ENCODE measurements around the gene ZNF394.
"Not testable (repeated sequence)": the region's sequence is repeated elsewhere in the genome, so short reads cannot be mapped to it uniquely, and the experiment has no call there.

Gene ZNF394

GRCh38 chr7:99499721-99500636 lies at the start of gene ZNF394:
TSS of gene ZNF394 (minus strand) at chr7:99500281. CDS start at chr7:99500093, 188 bp downstream.
- H3K9me3 ChIP-seq (replicated peaks; ENCODE audit: insufficient read depth, low read length) = no peaks in the 10 kb centered on the region
- peak within 1 kb of the TSS; percentile 96 for H3K27ac ChIP-seq (ENCODE audit: low read length)
- peak within 1 kb of the TSS; percentile 94 for H3K9ac ChIP-seq (ENCODE audit: low read length)
- peak; percentile 96 for DNase-seq
- TF ChIP-seq CTCF (IDR thresholded peaks at IDR 0.05; ENCODE audit: low read length) (no peak; the same call in 1 of the 2 replicates), EZH2 (optimal IDR thresholded peaks at IDR 0.05; ENCODE audit: low read depth, low read length) (no peak), EZH2phosphoT487 (IDR thresholded peaks at IDR 0.05; ENCODE audit: low read length) (no peak)
- no peaks in the 10 kb centered on the region for H3K9me2 ChIP-seq (replicated peaks; ENCODE audit: insufficient read depth, low read length)
- H3K4me3 ChIP-seq (ENCODE audit: low read length) = peak within 1 kb of the TSS; percentile 96
- H3K79me2 ChIP-seq (ENCODE audit: low read length) = peaks cover 56% of the 10 kb centered on the region
- no peaks in the 10 kb centered on the region for H3K4me1 ChIP-seq (ENCODE audit: low read length)
- peak within 1 kb of the TSS; percentile 91 for H2AFZ ChIP-seq (ENCODE audit: low read length)
- H3K27me3 ChIP-seq (replicated peaks; ENCODE audit: insufficient read depth, low read length) = no peaks in the 10 kb centered on the region
- H3K36me3 ChIP-seq (replicated peaks; ENCODE audit: insufficient read depth, low read length) = peaks cover 8% of the 10 kb centered on the region; the same call in 1 of the 2 replicates
- H3F3A ChIP-seq (ENCODE audit: insufficient read depth, low read length) = peaks cover 8% of the 10 kb centered on the region
- peak within 1 kb of the TSS; percentile 85 for H3K4me2 ChIP-seq (ENCODE audit: low read depth, low read length)
- no peaks in the 10 kb centered on the region for H4K20me1 ChIP-seq (ENCODE audit: insufficient read depth, low read length)

- H3K27ac ChIP-seq (ENCODE audit: low read length); H3K36me3 ChIP-seq (replicated peaks; ENCODE audit: insufficient read depth, low read length); H3K9me3 ChIP-seq (replicated peaks; ENCODE audit: insufficient read depth, low read length): not testable (repeated sequence)
Measured at GRCh38 chr7:99549545-99549944, 49.5 kb upstream of the ZNF394 start.

GRCh38 chr7:99545308-99545707 lies 45.2 kb upstream of the ZNF394 start:
- H4K20me1 ChIP-seq (ENCODE audit: insufficient read depth, low read length); H3K4me2 ChIP-seq (ENCODE audit: low read depth, low read length); H3K4me1 ChIP-seq (ENCODE audit: low read length); H3K79me2 ChIP-seq (ENCODE audit: low read length); H3K9me2 ChIP-seq (replicated peaks; ENCODE audit: insufficient read depth, low read length); H3K9me3 ChIP-seq (replicated peaks; ENCODE audit: insufficient read depth, low read length); H3K27me3 ChIP-seq (replicated peaks; ENCODE audit: insufficient read depth, low read length); H2AFZ ChIP-seq (ENCODE audit: low read length); H3K27ac ChIP-seq (ENCODE audit: low read length); DNase-seq; H3K36me3 ChIP-seq (replicated peaks; ENCODE audit: insufficient read depth, low read length); H3K4me3 ChIP-seq (ENCODE audit: low read length); H3K9ac ChIP-seq (ENCODE audit: low read length); H3F3A ChIP-seq (ENCODE audit: insufficient read depth, low read length): not testable (repeated sequence)

More at GRCh38 chr7:99549545-99549944, 49.5 kb upstream of the ZNF394 start:
- not testable (repeated sequence) for H2AFZ ChIP-seq (ENCODE audit: low read length); DNase-seq; H3K9ac ChIP-seq (ENCODE audit: low read length); H4K20me1 ChIP-seq (ENCODE audit: insufficient read depth, low read length); H3F3A ChIP-seq (ENCODE audit: insufficient read depth, low read length); H3K4me3 ChIP-seq (ENCODE audit: low read length); H3K4me1 ChIP-seq (ENCODE audit: low read length); H3K79me2 ChIP-seq (ENCODE audit: low read length); H3K4me2 ChIP-seq (ENCODE audit: low read depth, low read length); H3K9me2 ChIP-seq (replicated peaks; ENCODE audit: insufficient read depth, low read length); H3K27me3 ChIP-seq (replicated peaks; ENCODE audit: insufficient read depth, low read length)

- H3K79me2 ChIP-seq (ENCODE audit: low read length) = no peaks in the 10 kb centered on the region
- H3K9me2 ChIP-seq (replicated peaks; ENCODE audit: insufficient read depth, low read length) = no peaks in the 10 kb centered on the region
- no peaks in the 10 kb centered on the region for H3K36me3 ChIP-seq (replicated peaks; ENCODE audit: insufficient read depth, low read length)
Measured at GRCh38 chr7:99543916-99544315, 43.8 kb upstream of the ZNF394 start.

More at GRCh38 chr7:99543916-99544315, 43.8 kb upstream of the ZNF394 start:
- H3K27me3 ChIP-seq (replicated peaks; ENCODE audit: insufficient read depth, low read length) = no peaks in the 10 kb centered on the region
- H3K4me2 ChIP-seq (ENCODE audit: low read depth, low read length) = no peak overlapping the region
- no peak overlapping the region for H3K4me3 ChIP-seq (ENCODE audit: low read length)
- H4K20me1 ChIP-seq (ENCODE audit: insufficient read depth, low read length) = no peaks in the 10 kb centered on the region
- H3K9me3 ChIP-seq (replicated peaks; ENCODE audit: insufficient read depth, low read length) = no peaks in the 10 kb centered on the region
- no peak overlapping the region for H3K9ac ChIP-seq (ENCODE audit: low read length)
- no peak overlapping the region for H2AFZ ChIP-seq (ENCODE audit: low read length)
- DNase-seq = no peak
- TF ChIP-seq CTCF (IDR thresholded peaks at IDR 0.05; ENCODE audit: low read length) (no peak), EZH2phosphoT487 (IDR thresholded peaks at IDR 0.05; ENCODE audit: low read length) (no peak), EZH2 (optimal IDR thresholded peaks at IDR 0.05; ENCODE audit: low read depth, low read length) (no peak)
- no peak overlapping the region for H3K27ac ChIP-seq (ENCODE audit: low read length)
- H3K4me1 ChIP-seq (ENCODE audit: low read length) = no peaks in the 10 kb centered on the region
- H3F3A ChIP-seq (ENCODE audit: insufficient read depth, low read length) = no peaks in the 10 kb centered on the region

Data from MM.1S (cell line).